GM18517 (cell line): ENCODE measurements around the gene RAI2.

Source experiments
- ATAC-seq: cut with Tn5 transposase; IDR thresholded peaks from one replicate; pipeline ENCODE4 v1.9.1; 2021; ENCODE audit warnings: mild to moderate bottlenecking, moderate library complexity; ENCODE audit not compliant: unreplicated experiment

Gene RAI2

DNA sequence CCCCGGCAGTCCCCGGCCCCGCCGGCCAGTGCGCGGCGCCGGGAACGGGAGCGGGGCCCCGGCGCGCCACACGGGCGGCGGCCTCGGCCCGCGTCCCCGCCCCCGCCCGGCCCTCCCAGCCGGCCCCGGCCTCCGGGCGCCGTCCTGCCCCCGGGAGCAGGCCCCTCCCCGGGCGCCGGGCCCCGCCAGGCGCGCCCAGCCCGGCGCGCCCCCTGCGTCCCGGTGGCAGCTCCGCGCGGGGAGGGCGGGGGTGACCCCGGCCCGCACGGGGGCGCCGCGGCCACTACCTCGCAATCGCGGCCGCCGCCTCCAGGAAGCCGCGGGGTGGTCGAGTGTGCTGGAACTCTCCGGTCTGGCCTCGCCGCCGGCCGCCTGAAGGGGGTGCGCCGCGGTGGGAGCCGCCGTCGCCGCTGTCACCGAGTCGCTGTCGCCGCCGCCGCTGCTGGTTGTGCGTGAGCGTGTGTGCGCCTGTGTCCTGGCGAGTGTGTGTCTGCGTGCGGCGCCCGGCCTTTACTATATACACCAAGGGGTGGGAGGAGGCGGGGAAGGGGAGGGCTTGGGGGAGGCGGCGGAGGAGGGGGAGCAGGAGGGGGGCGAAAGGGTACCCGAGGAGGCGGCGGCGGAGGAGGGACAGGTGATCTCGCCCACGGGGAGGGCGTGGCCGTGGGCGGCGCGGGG, at the start of gene RAI2:
Gene RAI2 (minus strand): TSS at position 488 of the 678 bp plus-strand sequence. CDS start 59,288 bp downstream, outside the sequence.
- ATAC-seq: no peak

DNA sequence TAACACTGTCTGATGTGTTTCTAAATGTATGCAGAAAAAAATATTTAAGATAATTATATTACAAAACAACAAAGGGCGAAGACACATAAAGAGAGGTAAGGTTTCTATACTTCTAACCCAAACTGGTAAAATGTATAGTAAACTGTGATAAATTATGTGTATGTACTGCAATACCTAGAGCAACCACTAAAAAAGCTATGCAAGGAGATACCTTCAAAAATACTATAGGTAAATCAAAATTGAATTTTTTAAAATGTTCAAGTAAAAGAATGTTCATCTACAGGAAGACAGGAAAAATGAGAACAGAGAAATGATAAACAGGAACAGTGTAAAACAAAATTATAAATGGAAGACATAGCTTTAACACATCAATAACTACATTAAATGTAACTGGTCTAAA, 27.3 kb upstream of the RAI2 start:
- no peak for ATAC-seq

DNA sequence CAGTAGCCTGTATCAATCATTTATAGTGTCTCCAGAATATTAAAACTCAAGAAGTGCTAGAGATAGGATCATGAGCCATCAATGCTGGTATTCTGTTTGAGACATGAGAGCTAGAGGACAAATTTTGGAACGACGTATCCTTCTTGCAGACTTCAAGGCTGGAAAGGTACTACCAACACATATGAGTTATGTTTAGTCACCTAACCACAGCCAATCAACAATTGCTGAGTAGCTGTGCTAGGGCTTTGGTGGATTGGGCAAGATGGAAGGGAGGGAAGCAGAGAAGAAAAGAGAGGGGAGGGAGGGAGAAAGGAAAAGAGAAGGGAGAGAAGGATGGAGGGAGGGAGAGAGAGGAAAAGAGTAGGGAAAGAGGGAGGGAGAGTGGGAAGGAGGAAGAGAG, 21.6 kb upstream of the RAI2 start:
- no peak for ATAC-seq

DNA sequence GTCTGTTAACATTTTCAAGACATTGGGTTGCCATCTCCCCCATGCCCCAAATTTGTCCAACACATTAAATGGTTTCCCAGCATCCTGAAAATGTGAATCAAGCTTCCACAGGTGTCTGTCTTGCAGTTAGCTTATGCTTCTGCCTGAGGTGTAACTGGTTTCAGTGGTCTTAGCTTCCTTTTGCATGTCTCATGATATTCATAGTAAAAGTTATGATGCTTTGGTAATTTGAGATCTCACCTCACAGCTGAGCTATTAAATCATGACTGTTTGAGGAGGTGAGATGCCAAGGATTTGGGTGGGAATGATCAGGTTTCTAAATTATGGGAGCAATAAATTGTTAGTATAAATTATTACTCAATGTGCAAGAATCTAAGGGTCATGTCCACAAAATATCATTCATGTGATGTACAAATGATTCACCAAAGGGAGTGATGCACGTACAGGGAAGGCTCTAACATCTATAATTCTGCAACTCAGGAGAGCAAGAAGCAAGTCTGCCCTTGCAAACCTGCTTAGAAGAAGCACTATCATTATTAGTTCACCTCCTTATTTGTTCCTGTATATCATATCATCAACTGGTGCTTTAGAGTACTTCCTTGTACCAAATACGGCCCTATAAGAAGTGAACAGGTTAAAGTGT, 17.1 kb upstream of the RAI2 start:
- no peak for ATAC-seq

DNA sequence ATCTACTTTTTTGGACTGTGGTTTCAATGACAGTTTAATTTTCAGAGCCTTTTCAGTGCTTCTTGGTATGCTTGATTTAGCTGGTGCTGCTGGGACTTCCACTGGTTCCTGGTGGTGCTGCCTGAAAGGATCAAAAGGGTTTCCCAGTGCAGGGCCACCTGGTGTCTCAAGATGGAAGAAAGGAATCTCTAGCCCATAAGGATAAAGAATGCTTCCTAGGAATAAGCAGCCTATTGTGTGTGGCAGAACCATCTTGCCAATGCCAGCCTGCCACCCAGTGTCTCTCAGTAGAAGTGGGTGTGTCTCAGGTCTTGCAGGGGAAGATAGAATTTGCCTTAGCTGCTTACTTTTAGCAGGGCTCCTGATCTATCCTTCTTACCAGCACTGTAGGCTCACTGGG, 15.0 kb upstream of the RAI2 start:
- ATAC-seq: no peak

DNA sequence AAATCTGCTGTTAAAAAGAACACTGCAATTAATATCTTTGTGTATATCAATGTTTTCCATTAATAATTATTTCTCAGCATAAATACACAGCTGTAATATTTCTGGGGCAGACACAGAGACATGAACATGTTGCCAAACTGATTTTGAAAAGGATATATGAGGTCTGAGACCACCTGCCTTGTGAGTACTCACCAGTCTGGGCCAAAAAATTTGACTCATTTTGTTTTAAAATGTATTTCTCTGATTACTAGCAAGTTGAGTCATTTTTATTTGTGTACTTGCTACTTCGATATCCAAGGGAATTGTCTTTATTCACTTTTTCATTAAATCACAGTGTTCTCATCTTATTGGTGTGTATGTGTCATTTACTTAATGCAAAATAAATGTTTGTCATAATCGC, 8.5 kb upstream of the RAI2 start:
- no peak for ATAC-seq

DNA sequence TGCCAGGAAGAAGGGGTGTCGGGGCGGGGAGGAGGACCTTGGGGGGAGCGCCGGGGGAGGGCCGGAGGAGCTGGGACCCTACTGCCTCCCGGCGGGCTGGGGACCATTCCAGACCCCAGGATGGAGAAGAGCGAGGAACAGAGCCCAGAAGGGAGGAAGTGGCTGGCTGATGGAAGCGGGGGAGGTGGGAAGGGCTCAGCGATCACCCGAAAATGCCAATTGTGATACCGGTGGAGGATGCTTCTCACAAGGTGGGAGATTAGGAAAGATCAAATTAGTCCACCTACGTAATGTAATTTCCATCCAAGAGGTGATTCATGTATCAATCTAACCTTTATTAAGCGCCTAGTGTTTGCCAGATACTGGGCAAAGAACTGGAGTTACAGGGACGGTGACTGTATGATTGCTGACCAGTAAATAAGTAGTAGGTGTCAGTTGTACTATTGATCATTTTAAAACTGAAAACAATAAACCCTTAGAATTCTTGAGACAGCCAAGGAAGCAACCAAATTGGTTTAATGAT, 452 bp upstream of the RAI2 start:
- ATAC-seq: no peak

DNA sequence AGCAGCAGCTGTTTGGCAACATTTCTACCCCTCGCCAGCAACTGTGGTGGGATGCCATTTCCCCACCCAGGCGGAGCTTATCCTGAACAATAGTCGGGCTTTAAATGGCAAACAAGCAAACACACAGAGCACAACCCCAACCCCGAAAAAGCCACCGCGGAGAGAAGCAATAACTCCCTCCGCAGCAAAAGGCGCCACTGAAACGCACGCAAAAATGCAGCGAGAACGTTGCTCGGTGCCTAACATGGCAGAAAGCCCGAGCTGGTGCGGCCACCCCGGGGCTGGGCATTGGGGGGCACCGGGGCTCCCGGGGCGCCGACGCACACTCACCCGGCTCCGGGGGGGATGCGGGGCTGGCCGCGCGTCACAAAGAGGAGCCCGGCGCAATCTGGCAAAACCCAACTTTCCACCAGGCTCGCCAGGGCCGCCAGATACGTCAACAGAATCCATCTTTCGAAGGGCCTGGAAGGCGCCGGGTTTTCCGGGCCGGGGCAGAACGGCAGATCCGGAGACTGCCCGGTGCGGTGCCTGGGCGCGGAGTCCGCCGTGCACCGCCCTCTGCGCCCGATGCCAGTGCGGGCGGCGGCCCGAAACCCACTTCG, 818 bp downstream of the RAI2 start:
- no peak for ATAC-seq

DNA sequence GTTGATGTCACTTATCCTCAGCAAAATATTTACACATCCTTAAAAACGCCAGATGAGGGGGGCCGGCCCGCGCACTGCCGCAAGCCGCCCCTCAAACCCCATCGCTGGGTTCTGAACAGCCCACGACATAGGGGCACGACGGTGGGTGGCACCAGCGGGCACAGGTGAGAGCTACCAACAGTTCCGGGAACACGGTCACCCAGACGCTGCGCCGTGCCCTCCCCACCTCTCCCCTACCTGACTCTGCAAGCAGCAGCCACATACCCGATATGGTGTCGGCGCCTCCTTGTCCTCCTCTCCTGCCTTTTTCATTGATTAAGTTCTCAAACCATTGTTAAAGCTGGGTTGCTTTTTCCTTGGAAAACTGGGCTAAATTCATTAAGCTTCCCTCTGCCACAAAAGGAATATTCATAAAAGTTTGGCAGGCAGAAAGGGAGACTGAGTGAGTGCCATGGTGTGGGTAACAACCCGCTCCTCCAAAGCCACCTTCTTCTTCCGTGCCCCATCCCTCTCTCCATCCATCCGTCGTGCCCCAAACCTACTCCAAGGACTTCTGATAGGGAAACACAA, 1.4 kb downstream of the RAI2 start:
- ATAC-seq: no peak

DNA sequence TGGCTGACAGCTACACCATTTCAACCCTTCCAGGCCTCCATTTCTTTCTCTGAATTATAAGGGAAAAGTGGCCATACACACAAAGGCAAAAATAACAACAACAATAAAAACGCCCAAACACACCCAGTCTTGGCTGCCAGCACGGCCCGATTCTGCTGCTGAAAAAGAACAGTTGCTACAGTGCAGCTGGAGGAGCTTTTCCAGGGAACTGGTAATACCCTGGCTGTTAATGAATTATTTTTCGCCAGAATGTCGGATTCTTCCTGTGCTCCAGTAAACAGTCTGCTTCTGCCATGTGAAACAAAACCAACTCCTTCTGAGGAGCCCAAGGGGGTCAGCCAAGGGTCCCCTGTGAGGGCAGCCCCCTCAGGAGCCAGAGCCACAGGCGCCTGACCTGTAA, 6.6 kb downstream of the RAI2 start:
- ATAC-seq: no peak

DNA sequence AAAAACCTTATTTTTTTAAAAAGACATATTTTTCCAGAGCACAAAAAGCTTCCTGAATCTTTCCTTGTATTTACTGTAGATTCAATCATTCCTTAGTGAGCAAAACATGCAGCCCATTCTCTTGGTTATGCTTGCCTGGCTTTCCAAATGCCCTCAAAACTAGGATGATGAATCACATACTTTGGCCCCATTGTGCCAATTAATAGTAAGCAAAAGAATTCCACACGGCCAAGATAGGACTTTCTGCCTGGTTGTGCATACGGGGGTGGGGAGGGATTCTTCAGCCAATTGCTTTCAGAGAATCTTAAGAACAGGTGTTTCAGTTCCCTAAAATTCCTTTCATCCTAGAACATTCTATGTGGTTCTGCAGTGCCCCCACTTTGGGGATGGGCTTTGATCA, 7.0 kb downstream of the RAI2 start:
- ATAC-seq: no peak

DNA sequence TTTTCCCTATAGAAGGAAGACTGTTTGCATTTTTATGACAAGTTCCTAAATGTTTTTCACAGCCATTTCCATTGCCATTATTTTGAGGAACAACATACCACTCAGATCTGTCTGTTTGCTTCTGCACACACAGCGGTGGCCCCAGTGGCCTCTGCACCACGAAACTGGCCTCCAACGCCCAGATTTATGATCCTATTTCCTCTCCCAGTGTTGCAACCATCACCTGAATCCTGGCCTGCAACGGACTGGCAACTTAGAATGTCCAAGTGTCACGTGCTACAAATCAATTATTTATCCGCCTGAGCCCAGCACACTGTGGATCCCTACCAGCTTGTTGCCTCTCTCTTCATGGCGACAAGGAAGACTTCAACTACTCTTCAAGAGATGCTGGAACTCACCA, 9.2 kb downstream of the RAI2 start:
- no peak for ATAC-seq

DNA sequence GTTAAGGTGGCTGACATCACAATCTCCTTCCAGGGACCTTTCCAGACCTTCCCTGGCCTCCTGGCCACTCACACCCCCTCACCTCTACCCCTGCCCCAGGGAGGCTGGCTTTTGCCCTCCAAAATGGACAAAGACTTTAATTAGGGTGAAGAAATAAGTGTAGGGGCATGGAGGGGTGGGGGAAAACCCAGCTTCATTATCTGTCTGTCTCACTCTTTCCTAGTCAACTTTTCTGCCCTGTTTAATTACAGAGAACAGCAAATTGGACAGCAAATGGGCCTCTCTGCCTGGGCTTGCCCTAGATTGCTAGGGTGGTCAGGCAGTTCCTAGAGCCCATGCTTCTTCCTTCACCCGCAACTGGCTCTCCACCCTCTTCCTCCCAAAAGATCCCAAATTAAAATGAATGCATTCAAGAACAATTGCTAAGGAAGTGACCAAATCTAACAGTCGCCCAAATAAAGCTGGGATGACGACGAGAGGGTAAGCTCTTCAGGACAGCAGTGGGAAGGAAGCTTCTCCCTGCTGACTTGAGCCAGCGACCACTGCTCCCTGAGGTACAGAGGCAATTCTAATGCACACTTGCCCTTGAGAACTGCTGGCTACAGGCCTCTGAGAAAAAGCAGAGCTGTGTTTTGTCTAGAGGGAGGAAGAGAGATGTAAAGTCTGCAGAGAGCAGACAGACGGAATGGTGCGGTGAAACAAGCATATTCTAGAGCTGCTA, 12.4 kb downstream of the RAI2 start:
- no peak for ATAC-seq

DNA sequence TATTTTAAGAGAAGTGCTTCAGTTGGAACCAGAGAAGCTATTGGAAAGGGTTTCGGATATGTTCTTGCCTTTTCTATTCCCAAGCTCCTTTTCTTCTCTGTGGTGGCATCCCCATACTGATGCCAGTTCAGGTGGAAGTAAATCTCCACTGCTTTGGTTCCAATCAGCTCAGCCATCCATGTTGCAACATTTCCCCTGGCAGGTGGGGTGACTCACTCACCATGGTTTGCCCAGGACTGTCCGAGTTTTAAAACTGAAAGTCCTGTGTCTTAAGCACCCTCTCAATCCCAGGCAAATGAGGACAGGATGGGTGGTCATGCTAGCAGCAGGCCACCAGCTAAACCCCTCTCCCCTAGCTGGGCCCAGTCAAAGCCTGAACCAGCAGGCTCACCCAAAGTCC, 15.1 kb downstream of the RAI2 start:
- ATAC-seq: no peak

DNA sequence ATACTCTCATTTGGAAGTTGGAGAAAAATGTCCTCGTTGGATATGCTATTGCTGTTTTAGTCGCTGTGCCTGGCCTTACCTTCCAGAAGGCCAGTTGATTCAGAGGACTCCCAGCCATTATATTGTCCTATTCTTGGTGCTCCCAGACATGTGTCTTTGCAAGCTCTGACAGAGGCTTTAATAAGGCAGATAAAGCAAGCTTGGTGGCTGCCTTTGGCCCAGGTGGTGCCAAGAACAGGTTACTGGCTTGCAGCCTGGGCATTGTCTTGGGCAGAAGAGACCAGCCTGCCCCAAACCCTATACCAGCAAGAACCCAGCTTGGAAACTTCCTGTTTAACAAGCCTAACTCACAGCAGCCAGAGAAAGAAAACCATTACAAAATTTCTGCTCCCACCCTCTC, 16.9 kb downstream of the RAI2 start:
- no peak for ATAC-seq

DNA sequence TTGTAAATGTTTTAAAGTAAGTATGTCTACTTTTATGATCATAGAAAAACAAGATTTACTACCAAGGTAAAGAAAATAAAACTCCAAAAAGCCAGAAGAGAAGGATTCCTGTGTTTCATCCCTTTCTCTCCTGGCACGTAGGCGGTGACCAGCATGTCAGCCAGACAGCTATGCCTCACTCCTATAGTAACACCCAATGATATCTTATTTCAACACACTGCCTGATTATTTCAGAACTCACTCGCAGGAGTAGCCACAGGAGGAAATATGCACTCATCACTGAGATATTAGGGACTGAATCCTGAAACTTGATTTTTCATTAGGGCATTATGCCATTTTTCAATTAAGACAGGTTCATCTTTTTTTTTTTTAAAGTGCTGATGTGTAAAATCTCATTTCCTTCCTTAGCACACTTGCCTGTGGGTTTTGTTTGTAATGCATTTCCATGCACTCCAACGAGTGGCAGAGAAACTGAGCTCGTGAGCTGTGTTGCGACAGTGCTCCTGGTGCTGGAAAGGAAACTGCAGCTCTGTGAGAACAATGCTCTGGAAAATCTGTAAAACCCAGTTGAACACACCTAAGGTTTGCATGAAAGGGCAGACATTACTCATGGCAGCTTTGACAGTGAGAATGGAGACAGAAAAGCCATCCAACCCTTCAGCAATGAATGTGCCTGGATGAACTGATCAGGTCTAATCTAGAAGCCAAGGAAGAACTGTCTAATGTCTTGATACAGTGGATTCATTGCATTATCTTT, 18.2 kb downstream of the RAI2 start:
- no peak for ATAC-seq

DNA sequence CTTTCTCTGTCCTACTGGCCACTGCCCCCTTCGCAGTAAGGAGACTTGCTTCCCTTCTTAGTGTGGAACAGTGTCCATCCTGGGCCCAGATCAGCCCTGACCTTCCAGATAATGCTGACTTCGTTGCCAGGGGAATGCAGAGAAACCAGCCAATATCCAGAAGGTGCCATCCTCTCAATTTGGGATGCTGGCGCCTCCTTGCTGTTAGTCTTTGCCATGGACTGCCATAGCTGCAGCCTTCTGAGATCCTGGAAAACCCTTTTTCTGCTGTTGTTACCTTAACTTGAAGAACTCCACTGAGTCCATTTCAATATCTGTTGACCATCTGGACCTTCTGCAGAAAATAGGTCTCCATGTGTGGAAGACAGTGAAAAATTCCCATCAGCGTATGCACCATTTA, 21.8 kb downstream of the RAI2 start:
- ATAC-seq: no peak

DNA sequence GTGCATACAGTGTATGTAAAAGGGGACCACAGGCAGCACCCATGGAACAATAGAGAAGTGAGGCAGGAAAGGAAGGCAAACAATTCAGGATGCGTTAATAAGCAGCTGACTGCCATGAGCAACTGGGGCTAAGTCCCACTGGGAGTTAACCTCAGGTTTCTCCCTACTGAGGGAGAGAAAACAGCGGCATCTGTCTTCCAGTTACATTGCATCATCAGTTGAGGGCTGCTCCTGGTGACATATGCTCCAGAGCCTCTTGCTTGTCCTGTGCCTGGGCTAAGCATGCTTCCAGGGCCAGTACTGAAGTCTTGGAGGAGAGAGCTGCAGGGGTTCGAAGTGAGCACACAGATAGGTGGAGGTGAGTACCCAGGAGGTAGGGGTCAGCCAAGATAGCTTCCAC, 24.3 kb downstream of the RAI2 start:
- no peak for ATAC-seq

DNA sequence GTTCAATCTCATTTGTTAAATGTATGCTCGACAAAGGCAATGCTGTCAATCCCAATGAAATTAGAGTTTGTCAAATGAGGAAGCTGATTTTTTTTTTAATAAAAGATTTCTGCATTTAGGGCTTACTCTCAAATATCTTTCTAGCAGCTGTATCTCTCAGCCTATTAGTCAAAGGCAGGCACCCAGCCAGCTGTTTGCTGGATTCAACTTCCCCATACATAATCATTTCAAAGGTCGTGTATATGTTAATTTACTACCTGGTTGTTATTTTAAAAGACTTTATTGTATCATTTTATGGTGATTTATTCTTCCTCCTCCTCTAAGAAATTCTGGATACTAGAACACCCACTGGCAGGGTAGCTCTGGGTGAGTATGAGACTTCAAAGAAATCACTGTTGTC, 27.1 kb downstream of the RAI2 start:
- no peak for ATAC-seq

DNA sequence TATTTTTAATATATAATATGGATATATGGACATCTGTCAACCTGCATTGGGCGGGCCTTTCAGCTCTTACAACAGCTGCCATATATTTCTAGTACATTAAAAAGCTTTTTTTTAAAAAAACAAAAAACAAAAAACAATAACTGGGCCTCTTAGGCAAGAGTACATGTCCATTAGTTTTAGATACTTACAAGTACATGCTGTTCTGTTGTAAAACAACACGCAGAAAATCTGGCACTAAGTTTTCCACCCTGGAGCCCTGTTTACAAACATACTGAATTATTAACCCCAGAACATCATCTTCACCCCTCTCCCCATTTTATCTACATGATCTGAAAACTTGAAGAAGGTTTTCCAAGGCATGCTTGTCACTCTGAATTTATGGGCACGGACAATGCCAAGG, 29.8 kb downstream of the RAI2 start:
- ATAC-seq: no peak

DNA sequence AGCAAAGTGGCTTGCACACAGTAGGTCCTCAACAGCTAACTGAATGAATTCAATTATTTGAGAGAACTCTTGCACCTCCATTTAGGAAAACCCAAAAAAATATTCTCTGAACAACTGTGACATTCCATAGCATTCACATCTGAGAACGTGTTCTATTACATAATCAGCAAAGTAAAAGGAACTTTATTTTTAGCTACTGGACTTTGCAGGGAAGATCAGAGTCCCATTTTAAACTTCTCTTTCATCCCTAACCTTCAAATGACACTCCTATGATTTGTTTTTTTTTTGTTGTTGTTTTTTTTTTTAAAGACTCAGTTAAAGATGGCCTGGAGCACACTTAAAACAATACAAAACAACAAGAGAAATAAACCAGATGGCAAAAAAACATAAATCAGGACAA, 30.9 kb downstream of the RAI2 start:
- no peak for ATAC-seq
